Measurements from ENCODE around the gene PDE7B. TPM values are rescaled to one million over a fixed set of nuclear protein-coding genes. Genes with fewer than 3 reads are reported as not detected.
"Not testable (repeated sequence)": the region's sequence is repeated elsewhere in the genome, so short reads cannot be mapped to it uniquely, and the experiment has no call there.

PDE7B gene
- total RNA-seq, 2 experiments from 2014 or later = 0.38 to 3.5 TPM

- DNase-seq (no peak), ATAC-seq (no peak)
- H3K36me3 Mint-ChIP-seq = no peaks in the 10 kb centered on the region
- no peak overlapping the region for H3K4me3 Mint-ChIP-seq
- no peaks in the 10 kb centered on the region for H3K9me3 Mint-ChIP-seq (ENCODE audit: low read depth)
- CTCF ChIA-PET = interaction anchor here (1.2 kb wide), 1 partner anchor 16 kb away, joined by 3 read pairs; no protein-coding TSS in a partner anchor
- no peaks in the 10 kb centered on the region for H3K27me3 Mint-ChIP-seq
- H3K4me1 Mint-ChIP-seq = no peaks in the 10 kb centered on the region
- no peak overlapping the region for H3K27ac Mint-ChIP-seq
Measured at GRCh38 chr6:136210398-136211165, 359.1 kb downstream of the PDE7B start.

GRCh38 chr6:136212608-136213007, 361.1 kb downstream of the PDE7B start:
- H3K4me3 Mint-ChIP-seq = no peak overlapping the region
- CTCF ChIA-PET = interaction anchor here (0.8 kb wide), 1 partner anchor 12 kb away, joined by 3 read pairs; no protein-coding TSS in a partner anchor
- no peak overlapping the region for H3K27ac Mint-ChIP-seq
- no peaks in the 10 kb centered on the region for H3K36me3 Mint-ChIP-seq
- H3K4me1 Mint-ChIP-seq = no peaks in the 10 kb centered on the region
- no peaks in the 10 kb centered on the region for H3K9me3 Mint-ChIP-seq (ENCODE audit: low read depth)
- DNase-seq (no peak), ATAC-seq (no peak)
- no peaks in the 10 kb centered on the region for H3K27me3 Mint-ChIP-seq

DNA sequence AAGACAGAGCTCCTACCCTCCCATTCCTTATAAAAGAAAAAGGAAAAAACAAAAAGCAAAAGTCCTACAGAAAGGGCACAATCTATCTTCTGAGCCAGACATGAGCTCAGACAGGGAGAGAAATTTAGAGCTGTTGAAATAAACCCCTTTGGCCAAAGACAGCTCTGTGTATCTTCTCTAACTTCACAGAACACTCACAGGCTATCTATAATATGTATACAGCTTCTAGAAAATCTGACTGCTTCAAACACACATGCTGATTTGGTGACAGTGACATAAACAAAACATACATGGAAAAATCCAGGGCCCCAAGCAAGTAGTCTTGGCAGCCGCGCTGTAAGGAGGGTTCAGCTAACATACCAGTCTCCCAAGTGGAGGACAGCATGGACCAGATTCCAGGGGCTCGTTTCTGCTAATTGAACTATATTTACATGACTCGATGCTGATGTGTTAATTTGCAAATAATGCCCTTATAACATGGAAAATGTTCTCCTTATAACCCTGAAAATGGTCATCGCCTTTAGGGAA, 361.6 kb downstream of the PDE7B start:
- CTCF ChIA-PET = interaction anchor here (0.8 kb wide), 1 partner anchor 12 kb away, joined by 3 read pairs; no protein-coding TSS in a partner anchor
- Mint-ChIP-seq H3K36me3 (no peaks in the 10 kb centered on the region), H3K4me3 (no peak overlapping the region), H3K9me3 (ENCODE audit: low read depth) (no peaks in the 10 kb centered on the region), H3K27me3 (no peaks in the 10 kb centered on the region), H3K27ac (no peak overlapping the region), H3K4me1 (no peaks in the 10 kb centered on the region)
- DNase-seq (no peak), ATAC-seq (no peak)

GRCh38 chr6:136213853-136214252, 362.4 kb downstream of the PDE7B start:
- Mint-ChIP-seq H3K27ac (no peak overlapping the region), H3K9me3 (ENCODE audit: low read depth) (no peaks in the 10 kb centered on the region), H3K36me3 (no peaks in the 10 kb centered on the region), H3K27me3 (no peaks in the 10 kb centered on the region), H3K4me1 (no peaks in the 10 kb centered on the region), H3K4me3 (no peak overlapping the region)
- DNase-seq (no peak), ATAC-seq (no peak)
- CTCF ChIA-PET = no interaction called here

DNA sequence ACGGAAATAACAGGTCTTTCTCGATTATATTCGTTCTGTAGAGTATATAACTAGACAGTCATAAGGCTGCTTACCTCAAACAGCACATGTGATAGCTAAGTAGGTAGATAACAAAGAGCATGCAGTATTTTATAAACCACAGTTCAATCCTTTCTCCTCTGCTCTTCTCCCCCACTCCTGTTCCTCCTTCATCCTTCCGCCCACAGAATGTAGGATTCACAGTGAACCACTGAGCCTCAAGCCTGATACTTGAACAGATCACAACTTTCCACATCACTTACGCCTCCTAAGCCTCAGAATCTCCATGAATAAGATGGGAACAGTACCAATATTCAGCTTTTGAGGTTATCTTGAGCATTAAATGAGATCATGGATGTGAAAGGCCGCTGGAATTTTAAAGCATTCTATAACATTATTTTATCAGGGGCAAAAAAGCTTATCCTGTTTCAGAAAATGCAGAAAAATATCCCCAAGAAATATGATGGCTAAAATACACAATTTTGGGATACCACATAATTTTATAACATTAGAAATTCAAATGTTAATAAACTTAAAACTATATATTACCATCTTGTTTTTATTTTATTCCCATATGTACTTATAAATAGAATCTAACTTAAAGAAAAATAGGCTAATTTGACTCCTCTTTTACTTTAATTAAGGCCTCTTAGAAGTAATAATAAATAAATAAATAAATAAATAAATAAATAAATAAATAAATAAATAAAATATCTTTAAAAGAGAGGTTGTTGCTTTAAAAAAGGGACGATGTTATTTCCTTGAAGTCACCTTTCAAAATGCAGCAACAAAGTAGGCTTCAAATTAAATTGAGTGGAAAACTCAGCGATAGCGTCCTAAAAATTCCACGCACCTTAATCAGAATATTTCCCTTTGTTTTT, 365.3 kb downstream of the PDE7B start:
- no peak for ATAC-seq
- no peak for DNase-seq
- Mint-ChIP-seq H3K36me3 (no peaks in the 10 kb centered on the region), H3K27ac (no peak overlapping the region), H3K27me3 (peaks cover 4% of the 10 kb centered on the region), H3K4me1 (no peaks in the 10 kb centered on the region), H3K4me3 (no peak overlapping the region), H3K9me3 (ENCODE audit: low read depth) (peaks cover 5% of the 10 kb centered on the region)
- CTCF ChIA-PET = interaction anchor here (1.5 to 2.4 kb wide), 2 partner anchors 10 kb away, joined by 7 to 10 read pairs; no protein-coding TSS in a partner anchor

DNA sequence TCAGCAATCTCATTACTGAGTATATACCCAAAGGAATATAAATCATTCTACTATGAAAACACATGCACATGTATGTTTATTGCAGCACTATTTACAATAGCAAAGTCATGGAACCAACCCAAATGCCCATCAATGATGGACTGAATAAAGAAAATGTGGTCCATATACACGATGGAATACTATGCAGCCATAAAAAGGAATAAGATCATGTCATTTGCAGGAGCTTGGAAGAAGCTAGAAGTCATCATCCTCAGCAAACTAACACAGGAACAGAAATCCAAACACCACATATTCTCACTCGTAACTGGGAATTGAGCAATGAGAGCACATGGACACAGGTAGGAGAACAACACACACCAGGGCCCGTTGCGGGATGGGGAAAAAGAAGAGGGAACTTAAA, 373.5 kb downstream of the PDE7B start:
- not testable (repeated sequence) for H3K36me3 Mint-ChIP-seq; DNase-seq; ATAC-seq; H3K27ac Mint-ChIP-seq; H3K4me3 Mint-ChIP-seq; H3K27me3 Mint-ChIP-seq; H3K4me1 Mint-ChIP-seq; H3K9me3 Mint-ChIP-seq (ENCODE audit: low read depth)
- CTCF ChIA-PET = interaction anchor here (1.2 to 1.3 kb wide), 2 partner anchors 12 to 19 kb away, joined by 3 read pairs; no protein-coding TSS in a partner anchor

DNA sequence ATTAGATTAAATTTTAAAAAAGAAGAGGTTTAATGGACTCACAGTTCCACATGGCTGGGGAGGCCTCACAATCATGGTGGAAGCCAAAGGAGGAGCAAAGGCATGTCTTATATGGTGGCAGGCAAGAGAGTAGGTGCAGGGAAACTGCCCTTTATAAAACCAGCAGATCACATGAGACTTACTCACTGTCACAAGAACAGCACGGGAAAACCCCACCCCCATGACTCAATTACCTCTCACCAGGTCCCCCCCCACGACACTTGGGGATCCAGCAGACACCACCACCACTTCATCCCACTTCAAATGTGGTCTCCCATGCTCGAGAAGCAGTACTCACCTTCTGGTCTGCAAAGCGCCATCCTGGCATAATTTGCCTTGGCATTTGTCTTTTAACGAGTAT, 374.0 kb downstream of the PDE7B start:
- ATAC-seq = no peak
- Mint-ChIP-seq H3K4me3 (no peak overlapping the region), H3K36me3 (peaks cover 12% of the 10 kb centered on the region), H3K27me3 (peaks cover 7% of the 10 kb centered on the region), H3K9me3 (ENCODE audit: low read depth) (peaks cover 4% of the 10 kb centered on the region), H3K4me1 (peaks cover 7% of the 10 kb centered on the region), H3K27ac (no peak overlapping the region)
- CTCF ChIA-PET = interaction anchor here (1.0 to 2.6 kb wide), 32 partner anchors 10 to 779 kb away, joined by 3 to 26 read pairs (median 5); partner anchors contain the start of genes BCLAF1 and MTFR2
- DNase-seq = no peak

- H3K36me3 Mint-ChIP-seq = peaks cover 18% of the 10 kb centered on the region
- H3K27me3 Mint-ChIP-seq = peaks cover 3% of the 10 kb centered on the region
- CTCF ChIA-PET = interaction anchor here (0.6 to 2.6 kb wide), 46 partner anchors 8 to 801 kb away, joined by 3 to 26 read pairs (median 5); partner anchors contain the start of genes BCLAF1 and MTFR2
Measured at GRCh38 chr6:136226027-136226673, 374.6 kb downstream of the PDE7B start.

DNA sequence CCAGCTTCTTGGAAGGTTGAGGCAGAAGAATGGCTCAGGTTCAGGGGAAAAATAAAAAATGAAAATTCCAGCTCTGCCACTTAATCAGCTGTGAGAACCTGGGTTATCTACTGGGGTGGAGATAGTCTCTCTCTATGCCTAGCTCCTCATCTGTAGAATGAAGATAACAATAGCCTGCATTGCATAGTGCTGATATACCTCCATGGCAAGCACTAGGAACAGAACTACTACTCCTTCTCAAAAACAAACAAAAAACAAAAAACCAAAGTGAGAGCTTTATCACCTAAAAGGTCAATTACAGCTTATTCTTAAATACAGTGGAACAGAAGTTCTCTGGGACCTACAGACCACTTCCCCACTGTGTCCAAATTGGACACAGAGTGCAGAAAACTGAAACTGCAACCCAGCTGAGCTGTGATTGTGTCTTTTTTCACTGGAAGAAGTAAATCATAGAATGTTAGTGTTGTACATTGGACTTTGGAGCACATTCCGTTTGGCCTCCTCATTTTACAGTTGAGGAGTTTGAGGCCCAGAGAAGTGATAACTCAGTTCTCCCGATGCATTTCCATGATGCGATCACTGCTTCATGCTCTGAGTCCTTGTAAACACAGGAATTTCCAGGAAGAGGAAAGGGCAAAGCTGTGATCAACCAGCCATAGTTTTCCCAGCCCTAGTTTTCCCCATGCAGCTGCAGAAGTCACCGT, 375.3 kb downstream of the PDE7B start:
- Mint-ChIP-seq H3K27me3 (peaks cover 3% of the 10 kb centered on the region), H3K36me3 (peaks cover 22% of the 10 kb centered on the region), H3K27ac (peak overlapping the region; percentile 30), H3K4me3 (no peak overlapping the region), H3K4me1 (peaks cover 7% of the 10 kb centered on the region), H3K9me3 (ENCODE audit: low read depth) (no peaks in the 10 kb centered on the region)
- ATAC-seq (peak; percentile 45), DNase-seq (no peak)
- CTCF ChIA-PET = interaction anchor here (0.6 to 2.6 kb wide), 47 partner anchors 8 to 802 kb away, joined by 3 to 26 read pairs (median 5); partner anchors contain the start of genes BCLAF1 and MTFR2

More at GRCh38 chr6:136226027-136226673, 374.6 kb downstream of the PDE7B start:
- DNase-seq = peak; percentile 61
- Mint-ChIP-seq H3K9me3 (ENCODE audit: low read depth) (no peaks in the 10 kb centered on the region), H3K4me3 (no peak overlapping the region), H3K4me1 (peaks cover 7% of the 10 kb centered on the region), H3K27ac (peak overlapping the region; percentile 30)
- ATAC-seq = peak; percentile 84

DNA sequence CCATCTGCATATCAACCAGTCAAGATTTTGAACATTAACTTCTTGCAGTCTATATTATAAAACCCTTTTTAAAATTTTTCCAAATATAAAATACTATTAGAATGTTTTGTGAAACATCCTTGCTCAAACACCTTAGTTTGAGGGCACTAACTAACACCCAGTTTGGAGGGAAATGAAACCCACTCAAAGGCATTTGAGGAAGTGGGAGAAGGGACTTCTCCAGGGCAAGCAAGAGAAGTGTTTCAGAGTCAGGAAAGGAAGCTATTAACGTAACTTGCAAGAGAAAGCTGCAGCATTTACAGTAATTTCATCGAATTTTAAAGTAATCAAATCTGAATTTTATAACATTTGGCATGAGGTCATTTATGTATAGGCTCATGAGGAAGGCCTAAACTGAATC, 377.3 kb downstream of the PDE7B start:
- ATAC-seq (no peak), DNase-seq (no peak)
- Mint-ChIP-seq H3K9me3 (ENCODE audit: low read depth) (no peaks in the 10 kb centered on the region), H3K27me3 (no peaks in the 10 kb centered on the region), H3K27ac (no peak overlapping the region), H3K4me3 (no peak overlapping the region), H3K4me1 (peaks cover 7% of the 10 kb centered on the region), H3K36me3 (peaks cover 30% of the 10 kb centered on the region)
- CTCF ChIA-PET = no interaction called here

GRCh38 chr6:136230219-136230853, 378.8 kb downstream of the PDE7B start:
- CTCF ChIA-PET = interaction anchor here (0.7 to 1.8 kb wide), 4 partner anchors 342 to 776 kb away, joined by 3 to 5 read pairs (median 4); no protein-coding TSS in a partner anchor

DNA sequence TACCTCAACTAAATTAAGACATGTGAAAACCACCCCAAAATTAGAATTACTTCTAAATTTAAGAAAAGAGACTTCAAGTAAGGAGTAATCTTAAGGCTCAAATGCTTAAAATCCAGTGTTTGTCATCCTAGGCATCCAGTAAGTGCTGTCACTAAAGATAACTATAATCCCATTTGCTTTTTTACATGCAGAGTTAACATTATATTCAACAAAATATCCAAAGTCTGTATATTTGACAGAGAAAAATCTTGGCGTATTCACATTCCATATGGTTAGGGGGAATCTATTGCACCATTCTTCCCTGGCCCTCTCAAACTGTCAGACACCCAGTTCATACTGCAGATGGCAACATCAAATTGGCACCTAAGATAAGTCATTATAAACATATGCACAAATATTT, 381.2 kb downstream of the PDE7B start:
- H3K27me3 Mint-ChIP-seq = no peaks in the 10 kb centered on the region
- DNase-seq (no peak), ATAC-seq (no peak)
- H3K4me3 Mint-ChIP-seq = no peak overlapping the region
- H3K36me3 Mint-ChIP-seq = peaks cover 54% of the 10 kb centered on the region
- peaks cover 16% of the 10 kb centered on the region for H3K4me1 Mint-ChIP-seq
- no peaks in the 10 kb centered on the region for H3K9me3 Mint-ChIP-seq (ENCODE audit: low read depth)
- CTCF ChIA-PET = no interaction called here
- H3K27ac Mint-ChIP-seq = no peak overlapping the region

More at GRCh38 chr6:136230219-136230853, 378.8 kb downstream of the PDE7B start:
- no peak for DNase-seq
- Mint-ChIP-seq H3K27ac (no peak overlapping the region), H3K27me3 (no peaks in the 10 kb centered on the region), H3K36me3 (peaks cover 37% of the 10 kb centered on the region), H3K4me1 (peaks cover 7% of the 10 kb centered on the region), H3K9me3 (ENCODE audit: low read depth) (no peaks in the 10 kb centered on the region), H3K4me3 (no peak overlapping the region)
- ATAC-seq = no peak

Data from activated CD8-positive, alpha-beta memory T cell treated with anti-CD3 and anti-CD28 coated beads, Interleukin-2, amount 10 ng/mL, durations not matched to agents 7 days and 5 days (primary cell).